GM12864 (cell line): Measurements from ENCODE around the gene PLAC8L1.
A peak's percentile ranks its signal among the peaks of the same experiment; 100 is the strongest.

Experiments
- DNase-seq: peaks from one replicate; pipeline ENCODE4 v3.0.0-alpha.2; 2011; ENCODE audit warnings: low read depth
- H3K4me3 ChIP-seq: 2 replicates; pipeline ENCODE4 v1.5.1; 2011; ENCODE audit warnings: mild to moderate bottlenecking, low read depth, low read length, control low read depth
- CTCF ChIP-seq: IDR thresholded peaks from 2 replicates; pipeline ENCODE4 v1.5.1; 2011; ENCODE audit warnings: low read depth, mild to moderate bottlenecking, moderate library complexity, low read length, control low read depth, inconsistent platforms; ENCODE audit errors: missing control alignments

PLAC8L1 gene

DNA sequence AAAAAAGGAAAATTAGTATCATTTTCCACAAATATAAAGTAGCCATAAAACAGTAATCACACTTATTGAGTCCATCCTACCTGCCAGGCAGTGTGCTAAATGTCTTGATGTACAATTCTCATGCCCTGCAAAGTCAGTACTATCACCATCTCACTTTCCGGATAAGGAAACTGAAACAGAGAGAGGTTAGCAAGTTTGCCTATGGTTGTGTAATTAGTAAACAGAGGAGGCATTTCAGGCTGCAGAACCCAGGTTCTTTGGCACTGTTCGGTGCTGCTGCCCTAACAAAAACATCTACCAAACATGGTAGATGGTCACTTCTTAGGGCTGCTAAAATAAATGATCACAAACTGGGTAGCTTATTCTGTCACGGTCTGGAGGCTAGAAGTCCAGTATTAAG is 22.6 kb downstream of the PLAC8L1 start:
- TF ChIP-seq CTCF = no peak

DNA sequence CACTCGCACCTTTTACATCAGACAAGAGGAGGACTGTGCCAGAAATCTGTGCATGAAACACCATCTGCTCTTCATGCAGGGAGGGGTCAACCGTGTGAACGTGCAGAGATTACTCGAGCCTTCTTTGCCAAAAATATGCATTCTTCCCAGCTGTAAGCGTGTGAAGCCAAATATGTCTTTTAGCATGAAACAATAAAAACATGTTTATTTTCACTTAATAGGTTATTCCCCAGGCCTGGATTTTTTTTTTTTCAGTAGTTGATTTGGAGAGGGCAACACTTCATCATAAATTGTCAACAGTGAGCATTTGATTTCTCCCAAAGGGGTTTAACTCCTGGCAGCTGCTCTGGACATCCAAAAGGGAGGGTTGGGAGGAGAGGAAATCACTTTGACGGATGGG is 23.8 kb downstream of the PLAC8L1 start:
- no peak for TF ChIP-seq CTCF
- H3K4me3 ChIP-seq = no peak overlapping the region
- DNase-seq = no peak

More for the DNA sequence above, 22.6 kb downstream of the PLAC8L1 start:
- no peak overlapping the region for H3K4me3 ChIP-seq
- DNase-seq = peak; percentile 35

DNA sequence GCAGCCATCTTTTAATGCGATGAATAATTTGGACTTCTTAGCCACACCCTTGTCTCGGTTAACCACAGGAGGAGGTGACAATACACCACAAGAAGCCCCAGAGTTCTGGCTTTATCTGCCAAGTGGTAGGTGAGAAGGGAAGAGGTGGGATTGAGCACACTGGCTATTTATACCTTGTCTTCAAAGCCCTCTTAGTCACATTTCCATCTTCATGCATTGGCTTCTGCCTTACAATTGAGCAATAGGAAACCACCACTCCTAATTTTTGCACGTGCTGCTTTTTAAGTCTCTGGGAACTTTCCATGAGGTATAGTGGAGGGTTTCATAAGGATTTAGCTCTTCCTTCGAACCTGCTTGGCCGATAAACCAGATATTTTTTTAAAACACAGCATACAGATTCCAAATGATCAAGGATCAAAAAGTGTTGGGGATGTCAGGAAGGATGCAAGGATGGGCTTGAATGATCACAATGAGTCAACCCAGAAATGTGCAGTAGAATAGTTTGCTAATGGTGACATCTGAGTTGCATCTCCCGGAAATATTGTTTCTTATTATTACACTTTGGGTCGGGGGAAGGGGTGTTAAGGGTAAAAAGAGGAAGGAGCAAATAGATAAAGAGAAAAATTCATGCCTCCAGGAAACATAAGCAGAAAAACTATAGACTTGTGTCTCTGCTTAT is 25.5 kb downstream of the PLAC8L1 start:
- no peak for TF ChIP-seq CTCF
- H3K4me3 ChIP-seq = no peak overlapping the region
- no peak for DNase-seq

DNA sequence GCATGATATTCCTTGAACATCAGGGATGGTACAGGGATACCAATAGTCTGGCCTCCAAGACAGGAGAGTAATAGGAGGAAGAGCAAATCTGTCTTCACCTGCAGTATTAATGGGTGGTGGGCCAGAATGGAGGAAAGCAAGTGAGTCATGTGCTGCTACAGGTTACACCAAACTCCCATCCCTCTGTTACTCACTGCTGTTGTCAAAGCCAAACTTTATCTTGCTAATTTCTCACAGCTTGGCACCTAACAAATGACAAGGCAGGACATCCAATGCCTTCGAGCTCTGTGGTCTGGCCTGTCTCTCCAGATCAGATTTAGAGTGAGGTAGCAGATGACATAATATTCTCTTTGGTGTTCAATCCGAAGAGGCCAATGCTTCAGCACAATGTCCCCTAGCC is 26.8 kb downstream of the PLAC8L1 start:
- H3K4me3 ChIP-seq = no peak overlapping the region
- DNase-seq = no peak
- no peak for TF ChIP-seq CTCF

DNA sequence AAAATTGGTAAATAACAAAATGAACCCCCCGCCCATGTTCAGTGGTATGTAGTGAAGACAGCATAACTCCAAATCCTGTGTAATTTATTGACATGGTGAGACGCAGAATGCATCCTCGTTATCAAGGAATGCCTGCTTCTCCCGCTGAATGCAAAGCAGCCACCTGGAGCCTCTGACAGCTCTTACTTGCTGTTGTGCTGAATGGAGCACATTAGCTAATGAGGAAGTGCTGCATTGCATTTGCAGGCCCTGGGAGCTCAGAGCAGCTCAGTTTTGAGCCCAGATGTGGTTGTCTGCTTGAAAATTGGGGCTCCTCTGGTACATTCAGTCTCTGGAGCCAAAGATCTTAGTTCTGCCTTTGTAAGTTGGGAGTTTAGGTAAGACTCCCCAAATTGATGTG is 28.9 kb downstream of the PLAC8L1 start:
- H3K4me3 ChIP-seq = no peak overlapping the region
- DNase-seq = no peak
- TF ChIP-seq CTCF = no peak

- no peak overlapping the region for H3K4me3 ChIP-seq
- DNase-seq = no peak
- TF ChIP-seq CTCF = no peak
Observed at GRCh38 chr5:146076028-146076427, 29.3 kb downstream of the PLAC8L1 start.

DNA sequence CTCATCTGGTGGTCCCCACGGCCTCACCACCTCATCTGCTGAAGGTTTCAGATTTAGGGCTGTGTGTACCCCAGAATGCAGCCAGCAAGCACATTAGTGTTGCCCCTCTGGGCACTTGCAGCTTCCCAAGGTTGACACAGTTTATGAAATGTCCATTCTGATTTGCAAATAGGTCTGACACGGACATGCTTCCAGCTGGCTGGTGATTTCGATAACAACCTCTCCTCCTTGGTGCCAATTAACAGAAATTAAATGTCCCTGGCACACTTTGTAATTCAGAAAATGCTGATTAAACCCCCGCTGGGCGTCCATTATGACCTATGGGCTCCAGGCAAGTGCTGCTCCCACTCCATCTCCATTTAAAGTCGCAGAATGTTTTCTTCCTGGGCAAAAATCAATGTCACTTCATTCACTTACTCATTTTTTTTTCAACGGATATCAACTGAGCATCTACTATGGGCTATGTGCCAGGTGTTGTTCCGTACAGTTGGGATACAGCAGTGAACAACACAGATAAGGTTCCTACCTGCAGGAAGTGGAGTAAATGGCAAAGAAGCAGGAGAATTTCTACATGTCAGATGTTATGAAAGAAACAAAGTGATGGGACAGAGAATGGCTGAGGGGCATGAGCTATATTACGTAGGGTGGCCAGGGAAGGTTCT is 32.0 kb downstream of the PLAC8L1 start:
- no peak for TF ChIP-seq CTCF
- no peak overlapping the region for H3K4me3 ChIP-seq
- DNase-seq = no peak
